Stimulated activated naive CD8-positive, alpha-beta T cell treated with anti-CD3 and anti-CD28 coated beads, Interleukin-15, Interleukin-2, amounts not matched to agents 100 ng/mL and 50 ng/mL, for 24 hours (primary cell): Measurements from ENCODE around the gene THAP3.
A peak's percentile ranks its signal among the peaks of the same experiment; 100 is the strongest.

Experiments used
- H3K27ac Mint-ChIP-seq: one replicate; pipeline ENCODE4 v1.8.0; 2021; ENCODE audit warnings: mild to moderate bottlenecking, mixed read lengths
- H3K27me3 Mint-ChIP-seq: one replicate; pipeline ENCODE4 v1.8.0; 2021; ENCODE audit warnings: mixed read lengths
- H3K36me3 Mint-ChIP-seq: one replicate; pipeline ENCODE4 v1.8.0; 2021; ENCODE audit warnings: low read depth, mixed read lengths
- H3K4me1 Mint-ChIP-seq: one replicate; pipeline ENCODE4 v1.8.0; 2021; ENCODE audit warnings: low read depth, mixed read lengths
- H3K4me3 Mint-ChIP-seq: one replicate; pipeline ENCODE4 v1.8.0; 2021; ENCODE audit warnings: mild to moderate bottlenecking, mixed read lengths
- H3K9me3 Mint-ChIP-seq: one replicate; pipeline ENCODE4 v1.8.0; 2021; ENCODE audit warnings: mixed read lengths

THAP3 gene

GRCh38 chr1:6587261-6588005, 37.2 kb upstream of the THAP3 start:
- Mint-ChIP-seq H3K9me3 (no peaks in the 10 kb centered on the region), H3K4me3 (no peak overlapping the region), H3K27ac (no peak overlapping the region), H3K4me1 (peaks cover 13% of the 10 kb centered on the region), H3K27me3 (no peaks in the 10 kb centered on the region), H3K36me3 (peaks cover 18% of the 10 kb centered on the region)

GRCh38 chr1:6588128-6588892, 36.4 kb upstream of the THAP3 start:
- Mint-ChIP-seq H3K4me1 (peaks cover 11% of the 10 kb centered on the region), H3K27ac (no peak overlapping the region), H3K27me3 (no peaks in the 10 kb centered on the region), H3K36me3 (peaks cover 17% of the 10 kb centered on the region), H3K9me3 (no peaks in the 10 kb centered on the region), H3K4me3 (no peak overlapping the region)

- Mint-ChIP-seq H3K4me3 (no peak overlapping the region), H3K9me3 (no peaks in the 10 kb centered on the region), H3K4me1 (peaks cover 15% of the 10 kb centered on the region), H3K27me3 (no peaks in the 10 kb centered on the region), H3K36me3 (peaks cover 20% of the 10 kb centered on the region), H3K27ac (peak overlapping the region; percentile 36)
These were observed 35.7 kb upstream of the THAP3 start for GRCh38 chr1:6588893-6589520.

GRCh38 chr1:6590046-6590445, 34.6 kb upstream of the THAP3 start:
- peaks cover 25% of the 10 kb centered on the region for H3K36me3 Mint-ChIP-seq
- H3K4me3 Mint-ChIP-seq = no peak overlapping the region
- H3K9me3 Mint-ChIP-seq = no peaks in the 10 kb centered on the region
- no peaks in the 10 kb centered on the region for H3K27me3 Mint-ChIP-seq
- no peak overlapping the region for H3K27ac Mint-ChIP-seq
- peaks cover 11% of the 10 kb centered on the region for H3K4me1 Mint-ChIP-seq

GRCh38 chr1:6591222-6591621, 33.4 kb upstream of the THAP3 start:
- H3K27ac Mint-ChIP-seq = no peak overlapping the region
- H3K4me1 Mint-ChIP-seq = peaks cover 15% of the 10 kb centered on the region
- H3K4me3 Mint-ChIP-seq = no peak overlapping the region
- no peaks in the 10 kb centered on the region for H3K27me3 Mint-ChIP-seq
- no peaks in the 10 kb centered on the region for H3K9me3 Mint-ChIP-seq
- peaks cover 37% of the 10 kb centered on the region for H3K36me3 Mint-ChIP-seq

GRCh38 chr1:6591644-6592043, 33.0 kb upstream of the THAP3 start:
- no peaks in the 10 kb centered on the region for H3K9me3 Mint-ChIP-seq
- no peak overlapping the region for H3K4me3 Mint-ChIP-seq
- H3K36me3 Mint-ChIP-seq = peaks cover 41% of the 10 kb centered on the region
- H3K27ac Mint-ChIP-seq = no peak overlapping the region
- H3K27me3 Mint-ChIP-seq = no peaks in the 10 kb centered on the region
- peaks cover 19% of the 10 kb centered on the region for H3K4me1 Mint-ChIP-seq

- Mint-ChIP-seq H3K9me3 (no peaks in the 10 kb centered on the region), H3K27me3 (no peaks in the 10 kb centered on the region), H3K4me3 (no peak overlapping the region), H3K27ac (no peak overlapping the region), H3K36me3 (peaks cover 47% of the 10 kb centered on the region), H3K4me1 (peaks cover 26% of the 10 kb centered on the region)
These were observed 32.2 kb upstream of the THAP3 start for GRCh38 chr1:6592441-6592840.

GRCh38 chr1:6592865-6593593, 31.6 kb upstream of the THAP3 start:
- Mint-ChIP-seq H3K4me1 (peaks cover 27% of the 10 kb centered on the region), H3K4me3 (no peak overlapping the region), H3K36me3 (peaks cover 52% of the 10 kb centered on the region), H3K27ac (no peak overlapping the region), H3K27me3 (no peaks in the 10 kb centered on the region), H3K9me3 (no peaks in the 10 kb centered on the region)

- no peaks in the 10 kb centered on the region for H3K27me3 Mint-ChIP-seq
- H3K27ac Mint-ChIP-seq = no peak overlapping the region
These were observed 30.9 kb upstream of the THAP3 start for GRCh38 chr1:6593810-6594209.

GRCh38 chr1:6594977-6595740, 29.5 kb upstream of the THAP3 start:
- Mint-ChIP-seq H3K27ac (peak overlapping the region; percentile 54), H3K27me3 (no peaks in the 10 kb centered on the region), H3K4me1 (peaks cover 47% of the 10 kb centered on the region), H3K9me3 (no peaks in the 10 kb centered on the region), H3K36me3 (peaks cover 60% of the 10 kb centered on the region), H3K4me3 (no peak overlapping the region)

More at GRCh38 chr1:6593810-6594209, 30.9 kb upstream of the THAP3 start:
- Mint-ChIP-seq H3K9me3 (no peaks in the 10 kb centered on the region), H3K4me3 (no peak overlapping the region), H3K36me3 (peaks cover 57% of the 10 kb centered on the region), H3K4me1 (peaks cover 34% of the 10 kb centered on the region)

- peak overlapping the region; percentile 36 for H3K27ac Mint-ChIP-seq
- H3K9me3 Mint-ChIP-seq = no peaks in the 10 kb centered on the region
- peaks cover 53% of the 10 kb centered on the region for H3K4me1 Mint-ChIP-seq
- H3K4me3 Mint-ChIP-seq = no peak overlapping the region
- H3K36me3 Mint-ChIP-seq = peaks cover 58% of the 10 kb centered on the region
- no peaks in the 10 kb centered on the region for H3K27me3 Mint-ChIP-seq
These were observed 28.3 kb upstream of the THAP3 start for GRCh38 chr1:6596351-6596750.

GRCh38 chr1:6596886-6597776, 27.5 kb upstream of the THAP3 start:
- H3K4me3 Mint-ChIP-seq = no peak overlapping the region
- peaks cover 58% of the 10 kb centered on the region for H3K36me3 Mint-ChIP-seq
- H3K4me1 Mint-ChIP-seq = peaks cover 50% of the 10 kb centered on the region
- H3K9me3 Mint-ChIP-seq = no peaks in the 10 kb centered on the region
- H3K27me3 Mint-ChIP-seq = no peaks in the 10 kb centered on the region
- H3K27ac Mint-ChIP-seq = no peak overlapping the region

- Mint-ChIP-seq H3K4me1 (peaks cover 50% of the 10 kb centered on the region), H3K4me3 (no peak overlapping the region), H3K36me3 (peaks cover 58% of the 10 kb centered on the region), H3K27me3 (no peaks in the 10 kb centered on the region), H3K27ac (no peak overlapping the region), H3K9me3 (no peaks in the 10 kb centered on the region)
These were observed 26.9 kb upstream of the THAP3 start for GRCh38 chr1:6597777-6598131.
